ENCODE results near the gene RASSF8. TPM values are rescaled to one million over a fixed set of nuclear protein-coding genes. Genes with fewer than 3 reads are reported as not detected.

Gene RASSF8
- total RNA-seq, 1 donor from 2014 or later = 35.3 TPM

GRCh38 chr12:25975682-25976081 lies 17.2 kb downstream of the RASSF8 start:
- no peak for DNase-seq (ENCODE audit: low read depth)
- H3K4me3 ChIP-seq (ENCODE audit: low read depth, low read length) = no peak overlapping the region
- TF ChIP-seq CTCF (IDR thresholded peaks at IDR 0.05; ENCODE audit: insufficient read depth, low read length, poor library complexity, severe bottlenecking) = no peak

GRCh38 chr12:25976289-25976688 lies 17.8 kb downstream of the RASSF8 start:
- no peak for DNase-seq (ENCODE audit: low read depth)
- no peak for TF ChIP-seq CTCF (IDR thresholded peaks at IDR 0.05; ENCODE audit: insufficient read depth, low read length, poor library complexity, severe bottlenecking)
- H3K27me3 ChIP-seq (ENCODE audit: control insufficient read depth, insufficient read depth, low read length) = no peaks in the 10 kb centered on the region
- no peaks in the 10 kb centered on the region for H3K36me3 ChIP-seq (ENCODE audit: control insufficient read depth, insufficient read depth, low read length)
- H3K4me3 ChIP-seq (ENCODE audit: low read depth, low read length) = no peak overlapping the region

More at GRCh38 chr12:25975682-25976081, 17.2 kb downstream of the RASSF8 start:
- no peaks in the 10 kb centered on the region for H3K27me3 ChIP-seq (ENCODE audit: control insufficient read depth, insufficient read depth, low read length)
- H3K36me3 ChIP-seq (ENCODE audit: control insufficient read depth, insufficient read depth, low read length) = no peaks in the 10 kb centered on the region

GRCh38 chr12:25977047-25977446 lies 18.6 kb downstream of the RASSF8 start:
- no peak overlapping the region for H3K4me3 ChIP-seq (ENCODE audit: low read depth, low read length)
- peak; percentile 85 for DNase-seq (ENCODE audit: low read depth)
- TF ChIP-seq CTCF (IDR thresholded peaks at IDR 0.05; ENCODE audit: insufficient read depth, low read length, poor library complexity, severe bottlenecking) = no peak
- H3K27me3 ChIP-seq (ENCODE audit: control insufficient read depth, insufficient read depth, low read length) = no peaks in the 10 kb centered on the region
- no peaks in the 10 kb centered on the region for H3K36me3 ChIP-seq (ENCODE audit: control insufficient read depth, insufficient read depth, low read length)

- Histone ChIP-seq H3K27me3 (ENCODE audit: control insufficient read depth, insufficient read depth, low read length) (no peaks in the 10 kb centered on the region), H3K4me3 (ENCODE audit: low read depth, low read length) (no peak overlapping the region), H3K36me3 (ENCODE audit: control insufficient read depth, insufficient read depth, low read length) (no peaks in the 10 kb centered on the region)
- no peak for TF ChIP-seq CTCF (IDR thresholded peaks at IDR 0.05; ENCODE audit: insufficient read depth, low read length, poor library complexity, severe bottlenecking)
- DNase-seq (ENCODE audit: low read depth) = no peak
Observed at GRCh38 chr12:25979059-25979458, 20.6 kb downstream of the RASSF8 start.

- Histone ChIP-seq H3K4me3 (ENCODE audit: low read depth, low read length) (no peak overlapping the region), H3K36me3 (ENCODE audit: control insufficient read depth, insufficient read depth, low read length) (no peaks in the 10 kb centered on the region), H3K27me3 (ENCODE audit: control insufficient read depth, insufficient read depth, low read length) (no peaks in the 10 kb centered on the region)
- DNase-seq (ENCODE audit: low read depth) = no peak
- TF ChIP-seq CTCF (IDR thresholded peaks at IDR 0.05; ENCODE audit: insufficient read depth, low read length, poor library complexity, severe bottlenecking) = no peak
Observed at GRCh38 chr12:25979563-25979962, 21.1 kb downstream of the RASSF8 start.

GRCh38 chr12:25980035-25980434 lies 21.6 kb downstream of the RASSF8 start:
- TF ChIP-seq CTCF (IDR thresholded peaks at IDR 0.05; ENCODE audit: insufficient read depth, low read length, poor library complexity, severe bottlenecking) = no peak
- H3K4me3 ChIP-seq (ENCODE audit: low read depth, low read length) = no peak overlapping the region
- H3K27me3 ChIP-seq (ENCODE audit: control insufficient read depth, insufficient read depth, low read length) = no peaks in the 10 kb centered on the region
- no peaks in the 10 kb centered on the region for H3K36me3 ChIP-seq (ENCODE audit: control insufficient read depth, insufficient read depth, low read length)
- DNase-seq (ENCODE audit: low read depth) = no peak
